GM21423 (cell line): ENCODE data around the gene SNX20.
A peak's percentile ranks its signal among the peaks of the same experiment; 100 is the strongest.

Experiments used
- ATAC-seq: cut with Tn5 transposase; IDR thresholded peaks from one replicate; pipeline ENCODE4 v1.9.1; 2021; ENCODE audit warnings: mild to moderate bottlenecking, moderate library complexity; ENCODE audit not compliant: unreplicated experiment

Gene SNX20

GRCh38 chr16:50637716-50638602, 43.2 kb downstream of the SNX20 start:
- no peak for ATAC-seq

DNA sequence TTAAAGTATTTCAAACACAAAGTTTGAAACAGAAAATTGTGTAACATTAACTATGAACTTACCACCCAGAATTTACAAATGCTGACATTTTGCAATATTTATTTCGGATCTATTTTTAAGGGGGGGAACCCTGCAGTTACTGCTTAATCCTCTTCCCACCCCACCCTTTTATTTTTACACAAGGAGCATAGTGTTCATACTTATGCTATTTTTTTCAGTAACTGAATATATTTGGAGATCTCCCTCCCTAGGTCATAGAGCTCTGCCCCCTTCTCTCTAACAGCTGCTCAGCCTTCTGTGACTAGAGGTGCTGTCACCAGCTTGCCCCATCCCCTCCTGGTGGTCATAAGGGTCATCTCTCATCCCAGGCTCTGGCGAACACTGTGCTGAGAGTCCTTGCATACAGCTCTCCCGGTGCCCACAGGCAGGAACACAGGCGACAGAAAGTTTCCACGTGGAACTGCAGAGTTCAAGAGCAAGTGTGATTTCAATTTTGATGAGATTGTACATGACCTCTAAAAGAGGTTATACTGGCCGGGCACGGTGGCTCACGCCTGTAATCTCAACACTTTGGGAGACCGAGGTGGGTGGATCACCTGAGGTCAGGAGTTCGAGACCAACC, 44.2 kb downstream of the SNX20 start:
- no peak for ATAC-seq

- ATAC-seq: no peak
Observed at GRCh38 chr16:50635505-50636392, 45.4 kb downstream of the SNX20 start.

GRCh38 chr16:50634947-50635346, 46.2 kb downstream of the SNX20 start:
- no peak for ATAC-seq

DNA sequence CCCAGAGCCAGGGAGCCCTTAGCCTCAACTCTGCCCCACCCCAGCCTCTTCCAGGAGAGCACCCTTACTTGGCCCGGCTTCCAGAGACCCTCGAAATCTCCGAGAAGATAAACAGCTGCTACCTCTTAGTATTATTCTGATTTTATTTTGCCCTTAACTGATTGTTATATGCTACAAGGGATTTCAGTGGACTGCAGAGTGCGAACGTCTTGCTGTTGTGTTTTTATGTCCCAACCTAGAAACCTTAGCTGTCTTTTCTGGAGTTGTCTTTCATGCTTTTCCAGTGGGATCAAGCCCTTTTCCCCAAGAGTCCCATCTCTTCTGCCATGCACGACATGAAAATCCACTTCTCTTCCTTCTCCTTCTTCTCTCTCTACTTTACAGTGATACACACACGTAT, 47.0 kb downstream of the SNX20 start:
- ATAC-seq: no peak

DNA sequence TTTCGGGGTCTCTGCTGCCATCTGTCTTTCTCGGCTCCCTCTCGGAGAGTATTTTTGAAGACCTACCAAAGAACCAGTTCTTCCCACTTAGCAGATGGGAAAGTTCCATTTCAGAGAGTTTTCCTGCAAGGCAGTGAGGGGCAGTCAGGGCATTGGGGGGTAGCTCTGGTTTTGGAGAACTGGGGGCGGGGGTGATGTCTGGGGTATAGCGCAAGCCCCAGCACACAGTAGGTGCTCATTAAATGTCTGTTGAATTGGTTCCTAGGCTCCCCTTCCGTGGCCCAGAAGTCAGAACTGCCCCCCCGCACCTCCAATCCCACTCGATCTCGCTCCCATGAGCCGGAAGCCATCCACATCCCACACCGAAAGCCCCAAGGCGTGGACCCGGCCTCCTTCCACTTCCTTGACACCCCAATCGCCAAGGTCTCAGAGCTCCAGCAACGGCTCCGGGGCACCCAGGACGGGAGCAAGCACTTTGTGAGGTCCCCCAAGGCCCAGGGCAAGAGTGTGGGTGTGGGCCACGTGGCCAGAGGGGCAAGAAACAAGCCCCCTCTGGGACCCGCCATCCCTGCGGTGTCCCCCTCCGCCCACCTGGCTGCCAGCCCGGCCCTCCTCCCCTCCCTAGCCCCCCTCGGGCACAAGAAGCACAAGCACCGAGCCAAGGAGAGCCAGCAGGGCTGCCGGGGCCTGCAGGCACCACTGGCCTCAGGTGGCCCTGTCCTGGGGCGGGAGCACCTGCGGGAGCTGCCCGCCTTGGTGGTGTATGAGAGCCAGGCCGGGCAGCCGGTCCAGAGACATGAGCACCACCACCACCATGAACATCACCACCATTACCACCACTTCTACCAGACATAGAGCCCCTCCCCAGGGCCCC, 47.9 kb downstream of the SNX20 start:
- ATAC-seq: no peak

DNA sequence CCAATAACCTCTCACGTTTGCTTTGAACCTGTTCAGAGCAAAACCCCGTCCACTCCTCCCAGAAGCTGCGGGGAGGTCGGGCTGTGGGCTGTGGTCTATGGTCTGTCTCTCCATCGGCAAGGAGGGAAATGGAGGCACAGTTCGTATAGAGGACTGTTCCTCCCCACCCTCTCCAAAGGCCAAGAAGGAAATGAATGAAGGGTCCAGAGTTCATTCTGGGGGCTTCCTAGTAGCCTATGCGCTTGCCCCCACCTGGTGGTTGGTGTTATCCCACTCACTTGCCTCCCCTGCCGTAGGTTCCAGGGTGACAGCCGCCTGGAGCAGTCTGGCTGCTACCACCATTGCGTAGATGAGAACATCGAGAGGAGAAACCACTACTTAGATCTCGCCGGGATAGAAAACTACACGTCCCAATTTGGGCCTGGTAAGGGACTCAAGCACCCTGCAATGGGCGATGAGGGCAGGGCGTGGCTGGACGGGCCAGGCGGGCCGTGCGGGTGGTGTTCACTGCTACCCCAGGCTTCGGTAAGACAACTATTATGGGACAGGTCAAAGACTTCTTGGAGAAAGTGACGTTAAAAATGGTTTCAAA, 49.0 kb downstream of the SNX20 start:
- no peak for ATAC-seq

DNA sequence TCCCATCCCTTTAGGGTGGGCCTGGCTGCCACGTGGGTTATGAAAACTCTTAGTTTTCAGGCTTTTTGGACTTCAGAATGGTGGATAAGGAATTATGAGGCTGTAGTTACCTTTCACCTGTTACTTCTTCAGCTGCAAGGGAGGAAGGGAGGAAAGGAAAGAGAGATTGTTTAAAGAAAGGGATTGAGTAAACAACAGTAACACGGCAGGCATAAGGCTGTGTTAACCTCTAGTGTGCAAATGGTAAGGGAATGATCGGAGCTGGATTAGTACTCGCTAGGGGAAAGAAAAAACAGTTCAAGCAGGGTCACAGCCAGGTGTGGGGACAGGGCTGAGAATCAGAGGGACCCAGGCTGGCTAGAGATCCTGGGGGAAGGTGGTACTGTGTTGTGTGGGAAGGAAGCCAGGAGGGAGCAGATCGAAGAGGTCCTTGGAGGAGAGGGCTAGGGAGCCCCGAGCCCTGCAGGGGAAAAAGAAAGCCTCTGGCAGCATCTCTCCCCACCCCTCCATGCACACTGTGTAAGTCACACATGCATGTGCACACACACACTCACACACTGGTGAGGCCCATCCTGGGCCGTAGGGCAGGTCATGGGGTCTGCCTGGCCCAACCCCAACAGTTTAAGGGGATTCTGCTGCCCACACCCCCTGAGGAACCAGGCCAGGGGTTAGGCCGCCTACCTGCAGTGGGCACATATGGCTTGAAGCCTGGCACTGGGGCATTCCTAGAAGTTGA, 49.7 kb downstream of the SNX20 start:
- ATAC-seq: no peak

DNA sequence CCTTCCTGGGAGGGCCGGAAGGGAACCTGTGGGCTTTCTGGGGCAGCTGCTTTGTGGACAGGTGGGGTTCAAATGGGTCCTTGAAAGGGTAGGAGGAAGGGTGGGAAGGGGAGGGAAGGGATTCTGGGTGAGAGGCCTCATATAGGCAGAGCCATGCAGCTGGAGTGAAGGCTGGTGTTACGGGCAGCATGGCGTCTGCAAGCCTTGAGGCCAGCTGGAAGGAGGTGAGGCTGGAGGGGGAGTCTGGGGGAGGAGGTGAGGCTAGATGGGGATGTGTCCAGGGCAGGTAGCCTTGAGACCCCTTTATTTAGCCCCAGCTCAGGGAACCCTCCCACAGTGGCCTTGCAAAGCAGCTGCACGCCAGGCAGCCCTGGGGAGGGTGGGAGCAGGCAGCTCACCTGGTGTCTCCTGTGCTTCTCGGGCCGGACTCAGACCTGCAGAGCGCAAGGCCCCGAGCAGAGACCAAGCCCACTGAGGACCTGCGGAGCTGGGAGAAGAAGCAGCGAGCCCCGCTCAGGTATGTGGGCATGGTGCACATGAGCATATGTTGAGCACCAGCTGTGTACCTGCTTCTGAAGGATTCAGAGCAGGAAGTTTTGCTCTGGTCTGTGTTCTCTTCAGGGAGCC, 50.6 kb downstream of the SNX20 start:
- no peak for ATAC-seq

DNA sequence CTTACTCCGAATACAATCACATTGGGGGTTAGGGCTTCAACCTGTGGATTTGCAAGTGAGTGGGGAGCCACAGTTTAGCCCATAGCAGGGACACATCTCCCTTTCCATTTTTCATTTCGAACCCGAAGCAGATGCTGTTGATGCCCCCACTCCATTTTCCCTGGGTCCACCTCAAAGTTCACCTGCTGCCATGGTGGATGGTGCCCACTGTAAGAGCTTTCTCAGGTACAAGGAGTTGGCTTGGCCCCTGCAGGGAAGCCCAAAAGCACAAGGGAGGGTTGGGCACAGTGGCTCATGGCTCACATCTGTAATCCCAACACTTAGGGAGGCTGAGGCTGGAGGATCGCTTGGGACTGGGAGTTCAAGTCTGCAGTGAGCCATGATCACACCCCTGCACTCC, 51.8 kb downstream of the SNX20 start:
- ATAC-seq: no peak

DNA sequence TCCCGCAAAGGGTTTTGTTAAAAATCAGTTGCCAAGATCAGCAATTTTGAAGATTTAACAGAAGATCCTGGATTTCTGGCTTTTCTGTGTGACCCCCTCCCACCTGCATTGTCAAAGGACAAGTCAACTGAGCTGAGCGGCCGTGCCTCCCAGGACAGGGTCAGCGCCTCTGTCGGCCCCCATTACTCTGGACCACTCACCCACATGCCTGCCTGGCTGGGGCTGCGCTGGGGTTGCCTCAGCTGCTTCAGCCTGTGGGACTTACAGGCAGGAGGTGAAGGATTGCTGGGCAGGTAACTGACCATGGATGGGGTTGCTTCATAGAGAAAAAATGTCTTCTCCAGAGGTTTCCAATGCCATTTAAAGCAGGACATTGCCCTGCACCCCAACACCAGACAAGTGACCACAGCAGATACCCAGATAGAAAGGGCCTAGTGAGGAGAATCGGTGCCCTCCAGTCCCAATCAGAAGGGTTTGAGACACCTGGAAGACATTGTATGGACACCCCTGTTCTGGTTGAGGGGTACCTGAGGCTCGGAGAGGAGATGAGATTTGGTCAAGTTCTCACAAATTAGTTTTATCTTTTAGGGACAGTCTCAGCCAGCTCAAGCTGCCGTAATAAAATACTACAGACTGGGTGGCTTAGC, 52.8 kb downstream of the SNX20 start:
- no peak for ATAC-seq

DNA sequence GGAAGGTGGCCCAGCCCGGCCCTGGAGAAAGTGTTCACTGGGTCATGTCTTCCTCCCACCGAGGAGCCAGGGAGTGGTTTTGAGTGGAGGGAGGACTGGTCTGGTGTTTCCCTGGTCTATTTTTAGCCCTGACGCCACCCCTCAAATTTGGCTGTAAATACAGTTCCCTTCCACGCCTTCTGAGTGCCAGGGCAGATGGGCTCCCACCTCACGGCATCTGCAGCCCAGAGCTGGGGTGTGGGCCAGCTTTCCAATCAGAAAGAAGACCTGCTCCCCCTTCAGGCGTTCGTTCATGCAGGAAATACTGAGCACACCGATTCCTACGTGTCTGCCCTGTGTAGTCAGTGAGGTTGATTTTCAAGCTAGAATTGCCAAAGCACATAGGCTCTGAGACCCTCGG, 53.7 kb downstream of the SNX20 start:
- ATAC-seq: peak; percentile 43

DNA sequence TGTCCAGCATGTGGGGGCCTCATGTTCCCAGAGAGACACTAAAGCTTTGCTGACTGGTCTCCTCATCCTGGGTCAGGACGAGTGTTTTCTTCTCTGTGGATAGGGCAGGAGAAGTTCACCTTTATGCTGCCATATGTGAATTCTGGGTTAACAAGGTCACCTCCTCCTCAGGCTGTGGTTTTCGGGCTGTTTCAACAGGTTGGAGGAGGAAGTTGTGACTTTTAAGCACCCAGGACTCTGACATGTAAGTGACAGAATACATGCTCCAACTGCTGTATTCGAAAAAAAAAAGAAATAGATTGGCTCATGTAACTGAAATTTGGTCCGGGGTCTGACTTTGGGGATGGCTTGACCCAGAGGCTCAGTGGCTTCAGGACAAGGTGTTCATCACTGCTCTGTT, 54.2 kb downstream of the SNX20 start:
- ATAC-seq: no peak

GRCh38 chr16:50625374-50625773, 55.7 kb downstream of the SNX20 start:
- ATAC-seq: no peak

GRCh38 chr16:50624449-50624970, 56.6 kb downstream of the SNX20 start:
- no peak for ATAC-seq

GRCh38 chr16:50622643-50623369, 58.3 kb downstream of the SNX20 start:
- no peak for ATAC-seq

DNA sequence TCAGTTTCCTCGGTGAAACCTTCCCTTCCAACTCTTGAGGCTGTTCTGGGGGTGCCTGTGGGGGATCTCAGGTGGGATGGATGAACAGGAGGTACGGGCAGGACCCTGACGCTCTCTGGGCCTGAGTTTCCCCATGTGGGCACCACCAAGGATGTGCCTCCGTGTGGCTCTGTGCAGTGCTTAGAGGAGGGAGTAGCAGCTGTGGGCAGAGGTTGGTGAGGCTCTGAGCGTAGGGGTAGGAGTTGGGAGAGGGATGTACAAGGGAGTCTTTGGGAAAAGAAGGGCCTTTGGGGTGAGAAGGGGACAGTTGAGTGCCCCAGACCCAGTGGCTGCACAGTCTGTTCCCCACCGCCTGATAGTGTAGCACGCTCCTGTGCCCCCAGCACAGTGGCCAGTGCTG, 59.1 kb downstream of the SNX20 start:
- ATAC-seq: no peak
